HG02973 (cell line): ENCODE results near the gene PIEZO2.

ENCODE experiments used
- ATAC-seq: cut with Tn5 transposase; IDR thresholded peaks from one replicate; pipeline ENCODE4 v1.9.1; 2021; ENCODE audit warnings: moderate library complexity; ENCODE audit not compliant: unreplicated experiment

Gene PIEZO2

DNA sequence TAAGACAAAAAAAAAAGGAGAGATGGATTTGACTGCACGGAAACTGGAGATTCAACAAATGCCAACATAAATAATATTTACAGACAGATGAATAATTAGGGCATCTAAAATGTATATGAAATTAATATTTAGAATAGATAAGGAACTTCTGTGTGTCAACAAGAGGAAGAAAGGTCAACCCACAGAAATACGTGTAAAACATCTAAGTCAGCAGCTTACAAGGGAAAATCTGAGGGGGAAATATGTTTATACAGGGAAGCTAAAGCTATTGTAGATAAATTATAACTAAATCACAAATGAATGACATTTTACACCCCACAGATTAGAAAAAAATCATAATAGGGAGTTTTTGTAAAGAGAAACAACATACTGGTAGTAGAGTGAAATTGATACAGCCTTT, 159.9 kb downstream of the PIEZO2 start:
- ATAC-seq, result no peak

DNA sequence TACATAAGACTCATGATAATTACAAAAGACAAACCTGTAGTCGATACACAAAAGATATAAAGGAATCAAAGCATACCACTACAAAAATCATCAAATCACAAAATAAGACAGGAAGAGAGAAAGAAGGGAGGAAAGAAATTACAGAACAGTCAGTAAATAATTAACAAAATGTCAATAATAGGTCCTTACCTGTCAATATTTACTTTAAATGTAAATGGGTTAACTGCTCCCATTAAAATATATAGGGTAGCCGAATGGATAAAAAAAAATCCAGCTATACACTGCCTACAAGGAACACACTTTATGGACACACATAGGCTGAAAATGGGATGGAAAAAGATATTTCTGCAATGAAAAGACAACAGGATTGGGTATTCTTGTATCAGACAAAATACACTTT, 163.7 kb downstream of the PIEZO2 start:
- no peak for ATAC-seq

DNA sequence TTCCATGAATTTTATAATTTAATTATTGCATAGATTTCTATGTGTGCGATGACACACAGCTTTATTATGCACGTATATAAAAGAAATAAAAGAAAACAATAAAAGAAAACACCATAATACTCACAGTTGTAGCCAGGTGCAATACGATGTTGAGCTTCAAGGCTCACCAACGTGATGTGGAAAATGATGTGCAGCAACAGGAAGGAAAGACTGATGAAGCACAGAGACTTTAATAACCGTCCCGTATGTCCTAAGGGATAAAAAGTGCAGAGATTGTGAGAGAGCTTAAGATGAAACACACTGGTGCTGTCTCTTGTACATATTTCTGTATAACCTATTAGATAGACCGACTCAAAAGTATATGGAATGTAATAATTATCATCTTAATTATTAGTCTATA, 170.0 kb downstream of the PIEZO2 start:
- no peak for ATAC-seq

DNA sequence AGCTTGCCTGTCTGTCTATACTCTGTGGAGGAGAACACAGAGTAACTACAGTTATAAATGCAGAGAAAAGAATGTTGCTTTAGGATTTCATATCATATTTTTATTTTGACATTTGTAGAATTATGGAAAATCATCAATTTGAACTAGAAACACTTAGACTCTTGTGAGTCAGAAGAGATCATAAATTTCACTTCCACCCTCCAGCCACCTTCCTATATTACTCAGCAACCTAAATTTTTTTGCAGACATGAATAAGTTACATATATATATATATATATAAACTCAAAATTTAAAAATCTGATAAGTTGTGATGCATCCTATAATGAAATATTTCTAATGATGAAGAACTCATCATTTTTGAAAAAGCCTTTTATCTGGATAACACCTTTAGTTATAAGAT, 172.3 kb downstream of the PIEZO2 start:
- no peak for ATAC-seq

DNA sequence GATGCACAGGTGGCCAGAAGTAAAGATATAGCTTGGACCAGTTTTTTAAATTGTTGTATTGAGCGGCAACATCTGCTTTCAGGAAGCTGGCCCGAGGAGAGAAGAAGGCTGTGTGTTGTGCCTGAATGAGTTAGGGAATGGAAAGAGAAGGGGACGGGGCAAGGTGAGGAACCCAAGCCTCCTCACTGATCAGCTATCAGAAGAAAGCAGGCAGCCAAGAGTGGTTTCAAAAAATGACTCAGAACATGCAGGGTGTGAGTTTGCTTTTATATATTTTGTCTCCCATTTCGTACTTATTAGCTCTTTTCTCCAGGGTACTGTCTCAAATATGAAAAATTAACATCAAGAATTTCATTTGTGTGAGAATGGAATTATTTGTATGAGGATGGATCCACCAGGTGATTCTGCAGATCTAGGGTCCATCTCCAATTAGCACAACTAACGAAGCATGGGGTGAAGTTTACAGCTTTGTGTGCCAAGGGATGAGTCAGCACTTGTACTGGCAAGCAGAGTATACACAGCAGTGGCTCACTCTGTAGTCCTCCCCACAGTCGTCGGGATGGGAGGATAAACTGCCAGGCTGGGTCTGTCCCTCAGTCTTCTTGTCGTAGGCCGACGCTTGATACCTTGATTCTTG, 175.7 kb downstream of the PIEZO2 start:
- ATAC-seq, result no peak

DNA sequence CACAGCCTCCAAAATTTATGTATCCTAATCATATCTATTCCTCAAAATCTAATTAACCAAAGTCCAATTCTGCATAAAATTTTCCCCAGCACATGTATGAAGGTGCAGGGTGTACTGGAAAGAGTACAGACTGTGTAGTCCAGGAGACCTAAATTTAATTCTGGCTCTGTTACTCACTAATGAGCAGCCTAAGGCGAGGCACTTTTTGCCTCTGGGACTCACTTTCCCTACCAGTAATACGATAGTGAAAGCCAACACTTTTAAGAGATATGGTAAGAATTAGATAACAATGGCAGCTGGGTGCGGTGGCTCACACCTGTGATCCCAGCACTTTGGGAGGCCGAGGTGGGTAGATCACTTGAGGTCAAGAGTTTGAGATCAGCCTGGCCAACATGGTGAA, 177.7 kb downstream of the PIEZO2 start:
- no peak for ATAC-seq

DNA sequence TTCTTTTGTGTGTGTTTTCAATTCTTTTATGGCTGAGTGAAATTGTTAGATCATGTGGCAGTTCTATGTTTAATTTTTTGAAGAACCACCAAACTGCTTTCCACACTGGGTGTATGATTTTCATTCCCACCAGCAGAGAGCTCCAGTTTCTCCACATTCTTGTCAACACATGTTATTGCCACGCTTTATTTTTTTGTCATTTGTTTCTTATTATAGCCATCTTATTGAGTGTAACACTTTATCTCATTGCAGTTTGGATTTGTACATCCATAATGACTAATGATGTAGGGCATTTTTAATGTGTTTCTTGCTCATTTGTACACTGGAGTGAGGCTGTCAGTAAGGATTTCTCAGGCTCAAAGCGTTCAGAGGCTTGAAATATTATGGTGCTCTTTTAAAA, 184.2 kb downstream of the PIEZO2 start:
- ATAC-seq, result no peak

DNA sequence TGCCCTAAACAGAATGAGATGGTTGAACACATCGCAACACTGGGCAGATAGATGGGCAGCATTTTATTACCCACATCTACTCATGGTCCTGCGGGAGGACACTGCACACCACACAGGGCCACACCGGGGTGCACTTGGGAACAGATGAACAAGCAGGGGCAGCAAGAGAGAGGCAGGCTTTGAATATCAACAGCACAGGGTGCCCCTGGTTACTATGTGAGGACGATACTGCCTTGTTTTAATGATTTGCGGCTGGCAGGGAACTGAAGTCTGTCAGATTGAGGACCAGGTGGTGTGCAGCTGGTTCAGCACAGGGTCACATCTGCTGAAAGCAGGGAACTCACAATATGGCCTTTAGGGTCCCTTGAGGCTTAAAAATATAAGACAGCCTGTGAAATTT, 195.7 kb downstream of the PIEZO2 start:
- ATAC-seq, result peak; percentile 55

DNA sequence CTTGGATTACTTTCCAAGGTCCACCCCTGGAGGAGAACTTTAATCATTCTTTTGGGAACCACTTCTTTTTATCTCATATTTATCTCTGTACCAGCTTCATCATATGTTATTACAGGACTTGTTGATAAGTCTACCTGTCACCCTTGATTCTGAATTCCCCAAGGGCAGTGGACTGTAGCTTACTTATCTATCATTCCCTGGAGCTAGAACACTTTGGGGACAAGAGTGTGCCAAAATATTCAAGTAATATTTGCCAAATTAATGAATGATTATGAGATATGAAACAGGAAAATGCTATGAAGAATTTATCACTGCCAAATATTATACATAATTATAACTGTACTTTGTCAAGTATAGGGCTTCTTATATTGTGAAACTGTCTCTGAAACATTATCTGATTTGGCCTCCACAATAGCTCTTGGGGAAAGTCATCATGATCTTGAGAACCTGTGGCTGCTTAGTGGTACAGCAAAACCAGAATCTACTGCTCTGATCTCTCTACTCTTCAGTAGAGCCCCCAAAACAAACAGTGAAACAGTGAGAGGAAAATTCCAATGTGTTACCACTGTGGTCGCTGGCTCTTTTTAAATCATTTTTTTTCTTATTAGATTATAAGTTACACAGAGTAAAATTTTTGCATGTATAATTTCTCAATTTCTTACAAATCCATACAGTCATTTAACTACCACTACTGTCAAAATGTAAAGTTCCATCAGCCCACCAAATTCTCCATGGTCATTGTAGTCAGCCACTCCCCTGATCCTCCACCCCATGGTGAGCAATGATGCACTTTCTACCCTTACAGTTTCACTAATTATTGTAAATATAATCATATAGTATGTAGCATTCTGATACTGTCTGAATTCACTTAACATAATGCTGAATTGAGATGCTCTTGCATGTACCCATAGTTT, 197.5 kb downstream of the PIEZO2 start:
- ATAC-seq, result no peak

DNA sequence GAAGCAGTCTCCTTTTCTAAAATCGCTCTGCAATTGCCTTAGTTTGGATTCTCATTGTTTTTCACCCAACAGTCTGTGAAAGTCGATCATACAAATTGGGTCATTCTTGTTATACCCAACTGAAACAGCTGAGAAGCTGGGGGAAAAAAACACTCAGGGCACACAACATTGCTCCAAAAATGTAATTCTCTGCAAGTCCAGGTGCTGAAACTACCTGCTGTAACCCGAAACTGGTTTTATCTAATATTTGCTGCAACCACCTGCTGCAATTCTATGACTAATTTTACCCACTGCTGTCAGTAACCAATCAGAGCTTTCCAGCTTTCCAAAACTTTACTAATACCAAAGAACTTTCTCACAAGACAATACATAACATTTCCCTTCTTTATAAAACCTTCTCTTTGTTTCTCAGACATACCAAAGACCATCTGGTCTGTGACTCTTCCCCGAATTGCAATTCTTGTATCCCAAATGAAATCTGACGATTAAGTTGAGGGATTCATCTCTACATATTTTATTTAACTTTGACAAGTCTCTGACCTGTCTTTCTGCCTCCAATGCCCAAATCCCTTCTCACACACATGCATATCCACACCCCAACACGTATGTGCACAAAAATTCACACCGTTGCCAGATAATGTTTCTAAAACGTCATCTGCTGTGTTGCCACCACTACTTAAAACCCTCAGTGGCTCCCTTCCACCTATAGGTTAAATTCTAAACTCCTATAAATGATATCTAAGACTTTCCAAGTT, 198.3 kb downstream of the PIEZO2 start:
- ATAC-seq, result no peak

DNA sequence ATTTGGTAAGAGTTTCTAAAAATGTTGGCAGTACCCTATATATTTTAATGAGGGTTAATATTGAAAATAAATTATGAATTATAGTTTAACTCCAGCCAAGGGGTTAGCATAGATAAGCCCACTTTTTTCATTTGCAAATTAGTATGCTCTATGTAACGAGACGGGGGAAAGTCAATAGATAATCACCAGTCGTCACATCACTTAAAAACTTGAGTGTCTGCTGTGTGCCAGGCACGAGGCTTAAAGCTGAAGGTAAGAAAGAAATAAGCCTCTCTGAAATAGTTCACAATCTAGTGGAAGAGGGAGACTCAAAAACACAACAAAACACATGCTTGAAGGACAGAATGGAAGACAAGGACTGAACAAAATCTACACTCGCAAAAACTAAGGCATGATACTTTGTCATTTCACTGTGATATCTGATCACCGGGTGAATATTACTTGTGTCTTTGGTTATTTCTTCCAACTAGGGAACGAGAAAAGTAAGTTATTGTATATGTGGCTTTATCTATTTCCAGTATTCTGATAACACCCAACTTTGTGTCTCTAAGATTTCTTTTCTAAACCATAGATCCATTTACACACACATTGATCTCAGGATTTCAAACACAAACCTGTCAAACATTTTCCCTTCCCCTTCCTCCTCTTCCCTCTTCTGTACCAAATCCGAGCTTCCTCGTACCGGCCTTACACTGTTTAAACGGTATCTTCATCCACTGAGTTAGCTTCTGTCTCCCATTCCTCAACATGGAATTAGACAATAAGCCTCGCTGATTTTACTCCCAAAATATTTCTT, 199.1 kb downstream of the PIEZO2 start:
- no peak for ATAC-seq

DNA sequence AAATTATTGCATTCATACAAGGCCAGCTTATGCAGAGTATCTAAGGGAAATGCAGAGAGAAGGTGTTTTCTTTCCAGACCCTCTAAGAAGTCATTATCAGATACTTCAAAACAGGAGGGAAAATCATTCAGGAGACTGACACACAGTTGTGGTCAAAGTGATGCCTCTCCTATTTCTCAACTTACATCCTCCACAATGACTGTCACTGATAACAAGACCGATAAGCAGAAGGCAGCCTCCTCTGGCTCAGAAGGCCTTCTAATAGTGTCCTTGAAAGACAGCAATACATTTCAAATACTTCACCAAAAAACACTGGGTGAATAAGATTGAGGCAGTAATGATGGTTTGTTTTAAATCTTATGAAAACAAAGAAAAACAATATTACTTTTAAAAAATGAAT, 199.7 kb downstream of the PIEZO2 start:
- ATAC-seq, result no peak

DNA sequence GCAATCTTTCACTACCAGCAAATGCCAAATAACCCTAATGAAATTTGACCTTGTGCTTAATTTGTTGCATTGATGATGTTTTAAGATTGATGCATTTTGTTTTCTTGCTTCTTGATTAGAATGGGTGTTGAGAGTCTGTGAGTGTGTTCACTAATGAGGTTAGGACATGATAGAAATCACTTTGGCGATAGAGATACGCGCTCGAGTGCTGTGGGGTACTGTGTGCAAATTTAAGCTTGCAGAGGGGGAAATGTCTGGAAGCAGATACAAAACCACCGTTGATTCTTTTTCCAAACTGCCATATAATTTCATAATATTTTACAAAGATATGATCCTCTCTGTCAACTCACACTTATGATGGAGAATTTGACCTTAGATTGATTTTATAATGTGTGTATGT, 200.9 kb downstream of the PIEZO2 start:
- no peak for ATAC-seq

DNA sequence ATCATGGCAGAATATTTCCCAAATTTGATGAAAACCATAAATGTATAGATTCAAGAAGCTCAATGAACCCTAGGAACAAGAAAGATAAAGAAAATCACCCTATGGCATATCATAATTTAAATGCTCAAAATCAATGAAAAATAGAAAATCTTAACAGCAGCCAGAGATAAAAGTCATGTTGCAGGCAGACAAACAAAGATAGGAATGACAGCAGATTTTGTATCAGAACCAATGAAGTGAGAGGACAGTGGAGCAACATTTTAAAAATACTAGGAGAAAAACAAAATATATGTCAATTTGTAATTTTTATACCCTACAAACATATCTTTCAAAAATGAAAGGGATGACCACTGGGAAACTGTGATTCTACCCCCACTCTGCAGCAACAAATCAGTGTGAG, 203.3 kb downstream of the PIEZO2 start:
- no peak for ATAC-seq

DNA sequence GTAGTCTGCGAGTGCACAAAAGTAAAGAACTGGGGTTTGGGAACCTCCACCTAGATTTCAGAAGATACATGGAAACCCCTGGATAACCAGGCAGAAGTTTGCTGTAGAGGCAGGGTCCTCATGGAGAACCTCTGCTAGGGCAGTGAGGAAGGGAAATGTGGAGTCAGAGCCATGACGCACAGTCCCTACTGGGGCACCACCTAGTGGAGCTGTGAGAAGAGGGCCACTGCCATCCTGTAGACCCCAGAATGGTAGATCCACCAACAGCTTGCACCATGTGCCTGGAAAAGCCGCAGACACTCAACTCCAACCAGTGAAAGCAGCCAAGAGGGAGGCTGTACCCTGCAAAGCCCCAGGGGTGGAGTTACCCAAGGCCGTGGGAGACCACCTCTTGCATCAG, 206.4 kb downstream of the PIEZO2 start:
- ATAC-seq, result no peak

DNA sequence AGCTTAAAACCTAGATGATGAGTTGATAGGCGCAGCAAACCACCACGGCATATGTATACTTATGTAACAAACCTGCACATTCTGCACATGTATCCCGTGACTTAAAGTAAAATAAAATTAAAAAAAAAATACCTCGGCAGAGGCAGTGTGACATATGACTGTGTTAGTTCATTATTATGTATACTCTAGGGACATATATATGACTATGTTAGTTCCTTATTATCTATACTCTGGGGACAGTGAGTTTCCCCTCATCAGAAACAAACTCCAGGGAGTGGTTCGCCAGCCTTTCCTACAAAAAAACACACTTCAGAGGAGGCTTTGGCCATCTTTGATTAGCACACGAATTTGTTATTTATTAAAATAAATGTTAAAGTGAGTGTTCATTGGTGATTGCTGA, 209.5 kb downstream of the PIEZO2 start:
- ATAC-seq, result no peak

DNA sequence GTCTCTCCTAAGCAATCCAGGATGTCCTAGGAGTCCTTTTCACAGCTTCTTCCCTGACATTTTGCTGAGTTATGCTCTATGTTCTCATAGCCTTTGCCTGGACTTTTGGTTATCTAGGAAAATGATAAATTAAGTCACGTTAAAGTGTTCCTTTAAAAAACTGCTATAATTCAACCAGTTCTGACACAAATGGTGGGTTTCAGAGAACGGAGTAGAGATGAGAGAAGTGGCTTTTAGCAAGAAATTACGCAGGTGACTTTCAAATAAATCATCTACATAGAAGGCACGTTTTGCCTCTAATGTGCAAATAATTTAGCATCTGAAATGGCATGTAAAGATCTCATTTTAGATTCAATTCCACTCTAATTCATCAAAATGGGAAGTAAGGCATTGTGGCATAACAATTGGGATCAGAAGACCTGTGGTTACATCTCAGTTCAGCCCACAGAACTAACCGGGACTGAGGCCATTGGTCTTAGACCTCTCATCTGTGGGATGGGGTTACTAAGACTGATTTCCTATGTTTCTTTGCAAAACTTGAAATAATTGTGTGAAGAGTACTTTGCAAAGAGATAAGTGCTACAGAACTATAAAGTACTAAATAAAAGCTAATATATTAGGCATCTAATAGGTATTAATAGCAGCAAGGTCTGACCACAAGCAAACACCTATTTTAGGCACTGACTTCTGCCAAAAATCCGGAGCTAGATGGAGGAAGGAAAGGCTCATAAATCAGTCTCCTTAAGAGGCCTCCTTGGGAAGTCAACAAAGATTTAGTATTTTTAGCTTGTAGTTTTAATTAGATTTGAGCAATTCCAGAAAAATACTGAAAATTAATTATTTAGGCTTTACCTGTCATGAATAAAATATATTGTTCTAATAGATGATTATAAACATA, 211.4 kb downstream of the PIEZO2 start:
- ATAC-seq, result no peak

DNA sequence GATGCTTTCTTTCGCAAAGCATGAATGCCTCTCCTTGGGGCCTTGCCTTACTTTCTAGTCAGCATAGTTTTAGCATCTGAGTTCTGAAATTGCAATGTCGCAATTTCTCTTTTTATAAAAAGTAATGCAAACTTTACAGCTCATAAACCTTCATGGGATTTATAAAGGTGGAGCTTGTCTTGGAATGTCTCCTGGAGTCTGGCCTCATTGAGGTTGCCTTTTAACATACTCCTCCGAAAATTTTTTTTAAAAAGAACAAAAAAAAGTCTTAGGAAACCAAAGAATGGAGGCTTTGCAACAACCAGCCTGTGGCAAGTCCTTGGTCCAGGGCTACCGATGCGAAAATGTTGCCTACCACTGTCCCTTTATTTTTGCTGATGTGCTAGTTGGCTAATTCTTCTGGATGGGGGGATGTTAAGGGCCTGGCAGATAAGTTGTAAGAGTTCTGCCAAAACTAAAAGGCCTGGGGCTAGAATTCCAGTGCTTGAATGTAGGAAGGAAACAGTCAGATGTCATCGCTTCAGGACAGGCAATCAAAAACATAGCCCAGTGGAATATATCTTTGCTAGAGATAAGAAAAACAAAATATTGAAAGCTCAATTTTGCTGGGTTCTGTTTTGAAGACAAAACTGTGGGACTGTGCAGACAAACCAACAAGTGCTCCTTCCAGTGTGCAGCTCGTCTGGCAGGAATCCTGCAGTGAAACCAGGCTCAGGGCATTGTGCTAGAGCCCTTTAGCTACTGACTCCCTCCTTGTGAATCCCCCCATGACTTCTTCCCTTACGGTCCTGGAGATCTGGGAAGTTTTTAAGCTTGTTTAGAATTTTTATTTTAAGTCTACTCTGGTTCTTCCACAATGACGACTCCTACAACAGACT, 213.0 kb downstream of the PIEZO2 start:
- no peak for ATAC-seq

DNA sequence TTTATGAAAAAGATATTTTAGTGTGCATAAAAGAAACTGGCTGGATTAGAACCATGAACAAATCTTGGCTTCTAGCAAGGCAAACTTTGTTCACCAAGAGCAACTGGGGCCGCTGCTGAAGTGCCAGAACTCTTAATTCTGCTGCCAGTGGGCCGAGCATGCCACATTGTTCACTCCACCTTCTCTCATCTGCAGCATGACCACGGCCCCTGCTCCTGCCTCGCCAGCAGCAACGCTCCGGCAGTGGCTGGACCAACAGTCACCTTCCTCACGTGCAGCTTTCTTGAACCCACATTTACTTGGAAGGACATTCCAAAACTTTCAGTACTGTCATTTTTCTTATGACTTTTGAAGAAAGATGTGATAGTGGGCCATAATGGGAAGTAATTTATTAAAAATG, 213.8 kb downstream of the PIEZO2 start:
- no peak for ATAC-seq
